HL-60/S4 (cell line): ENCODE results near the gene ANO6.

Source experiments
- in situ Hi-C: fragments of 300-500 bp; cut with MboI; formaldehyde crosslinking; loops from 2 replicates; pipeline ENCODE4 v1.14.3; 2022; ENCODE audit warnings: low sequenced_read_pairs

Gene ANO6

GRCh38 chr12:45400991-45401390 lies 185.1 kb downstream of the ANO6 start:
- in situ Hi-C loops = no loop called here

- in situ Hi-C loops = no loop called here
Measured at GRCh38 chr12:45402288-45402687, 186.4 kb downstream of the ANO6 start.

- in situ Hi-C loops = no loop called here
Measured at GRCh38 chr12:45406988-45407850, 191.3 kb downstream of the ANO6 start.

- in situ Hi-C loops = no loop called here
Measured at GRCh38 chr12:45407981-45408728, 192.3 kb downstream of the ANO6 start.

GRCh38 chr12:45408729-45409114 lies 192.8 kb downstream of the ANO6 start:
- in situ Hi-C loops = no loop called here

- in situ Hi-C loops = no loop called here
Measured at GRCh38 chr12:45409966-45410365, 194.1 kb downstream of the ANO6 start.

- in situ Hi-C loops = no loop called here
Measured at GRCh38 chr12:45411626-45412025, 195.7 kb downstream of the ANO6 start.

- in situ Hi-C loops = no loop called here
Measured at GRCh38 chr12:45415393-45415817, 199.5 kb downstream of the ANO6 start.

GRCh38 chr12:45416126-45416525 lies 200.2 kb downstream of the ANO6 start:
- in situ Hi-C loops = no loop called here

GRCh38 chr12:45418520-45418919 lies 202.6 kb downstream of the ANO6 start:
- in situ Hi-C loops = no loop called here

- in situ Hi-C loops = no loop called here
Measured at GRCh38 chr12:45419317-45419814, 203.5 kb downstream of the ANO6 start.

GRCh38 chr12:45421736-45422135 lies 205.8 kb downstream of the ANO6 start:
- in situ Hi-C loops = no loop called here

- in situ Hi-C loops = no loop called here
Measured at GRCh38 chr12:45423931-45424330, 208.0 kb downstream of the ANO6 start.

- in situ Hi-C loops = no loop called here
Measured at GRCh38 chr12:45425426-45425825, 209.5 kb downstream of the ANO6 start.

- in situ Hi-C loops = no loop called here
Measured at GRCh38 chr12:45426294-45426693, 210.4 kb downstream of the ANO6 start.

- in situ Hi-C loops = no loop called here
Measured at GRCh38 chr12:45427042-45427441, 211.1 kb downstream of the ANO6 start.

- in situ Hi-C loops = no loop called here
Measured at GRCh38 chr12:45429831-45430230, 213.9 kb downstream of the ANO6 start.

GRCh38 chr12:45431126-45431525 lies 215.2 kb downstream of the ANO6 start:
- in situ Hi-C loops = no loop called here

GRCh38 chr12:45432710-45433109 lies 216.8 kb downstream of the ANO6 start:
- in situ Hi-C loops = no loop called here

GRCh38 chr12:45433441-45433868 lies 217.6 kb downstream of the ANO6 start:
- in situ Hi-C loops = no loop called here

GRCh38 chr12:45434094-45434493 lies 218.2 kb downstream of the ANO6 start:
- in situ Hi-C loops = no loop called here
